Endothelial cell of umbilical vein (primary cell): Measurements from ENCODE around the gene NTRK2.

Experiments
- CTCF ChIP-seq, 2 donors: IDR thresholded peaks; 1 replicate in 1 of 2; 2 replicates in 1 of 2; pipeline ENCODE4 v1.5.1; 2011; ENCODE audit warnings: low read length in 2 of 2, mild to moderate bottlenecking in 2 of 2, moderate library complexity in 2 of 2, control low read depth in 1 of 2, inconsistent platforms in 1 of 2, low read depth in 1 of 2; ENCODE audit not compliant: insufficient read depth in 1 of 2; ENCODE audit errors: extremely low read depth in 1 of 2
- EZH2 ChIP-seq: IDR thresholded peaks from 2 replicates; pipeline ENCODE4 v1.6.1; 2012; ENCODE audit warnings: borderline replicate concordance, low read depth, mild to moderate bottlenecking, moderate library complexity, low read length, inconsistent platforms; ENCODE audit not compliant: severe bottlenecking
- FOS ChIP-seq: IDR thresholded peaks from 2 replicates; pipeline ENCODE4 v1.6.1; 2011; ENCODE audit warnings: mild to moderate bottlenecking, low read length, moderate library complexity, borderline replicate concordance; ENCODE audit not compliant: insufficient read depth
- MAX ChIP-seq: IDR thresholded peaks from 2 replicates; pipeline ENCODE4 v1.6.1; 2011; ENCODE audit not compliant: insufficient read depth, insufficient read length
- MYC ChIP-seq: IDR thresholded peaks from one replicate; pipeline ENCODE4 v1.6.1; 2011; ENCODE audit warnings: mild to moderate bottlenecking, low read depth, low read length
- POLR2A ChIP-seq: IDR thresholded peaks from 2 replicates; pipeline ENCODE4 v1.6.1; 2012; ENCODE audit warnings: low read depth, mild to moderate bottlenecking, control low read depth, low read length
- POLR2AphosphoS5 ChIP-seq: IDR thresholded peaks from 2 replicates; pipeline ENCODE4 v1.6.1; 2012; ENCODE audit warnings: low read depth, mild to moderate bottlenecking, control low read depth, low read length, moderate library complexity; ENCODE audit not compliant: insufficient read depth

DNA sequence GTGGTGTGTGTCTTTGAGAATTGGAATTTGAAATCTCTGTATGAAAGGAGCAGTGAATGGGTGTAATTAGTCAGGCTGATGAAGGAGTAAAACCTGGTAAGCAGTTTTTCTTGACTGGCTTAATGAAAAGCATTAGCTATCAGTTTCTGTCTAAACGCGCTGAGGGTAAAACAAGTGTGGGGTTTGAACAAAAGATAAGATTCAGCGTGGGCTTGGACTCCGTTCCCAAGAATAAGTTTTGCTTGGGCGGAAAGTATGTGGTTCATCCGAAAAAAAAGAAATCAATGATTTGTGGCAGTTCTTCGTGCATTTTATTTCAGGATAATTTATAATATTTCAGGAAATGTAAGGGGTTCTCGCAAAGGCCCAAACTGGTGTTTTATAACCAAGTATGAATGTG is 217.3 kb downstream of the NTRK2 start:
- TF ChIP-seq CTCF (IDR thresholded peaks at IDR 0.05; ENCODE audit: extremely low read depth in 1 of 2, insufficient read depth in 1 of 2, low read depth in 1 of 2, low read length in 2 of 2) (no peak), POLR2A (no peak), POLR2AphosphoS5 (no peak), EZH2 (no peak), MYC (no peak), FOS (no peak), MAX (no peak)
